ENCODE results near the gene SLC49A4. TPM values are rescaled to one million over a fixed set of nuclear protein-coding genes. Genes with fewer than 3 reads are reported as not detected.

The SLC49A4 gene
- total RNA-seq, 2 experiments from 2014 or later, result 1.4 to 2.2 TPM

DNA sequence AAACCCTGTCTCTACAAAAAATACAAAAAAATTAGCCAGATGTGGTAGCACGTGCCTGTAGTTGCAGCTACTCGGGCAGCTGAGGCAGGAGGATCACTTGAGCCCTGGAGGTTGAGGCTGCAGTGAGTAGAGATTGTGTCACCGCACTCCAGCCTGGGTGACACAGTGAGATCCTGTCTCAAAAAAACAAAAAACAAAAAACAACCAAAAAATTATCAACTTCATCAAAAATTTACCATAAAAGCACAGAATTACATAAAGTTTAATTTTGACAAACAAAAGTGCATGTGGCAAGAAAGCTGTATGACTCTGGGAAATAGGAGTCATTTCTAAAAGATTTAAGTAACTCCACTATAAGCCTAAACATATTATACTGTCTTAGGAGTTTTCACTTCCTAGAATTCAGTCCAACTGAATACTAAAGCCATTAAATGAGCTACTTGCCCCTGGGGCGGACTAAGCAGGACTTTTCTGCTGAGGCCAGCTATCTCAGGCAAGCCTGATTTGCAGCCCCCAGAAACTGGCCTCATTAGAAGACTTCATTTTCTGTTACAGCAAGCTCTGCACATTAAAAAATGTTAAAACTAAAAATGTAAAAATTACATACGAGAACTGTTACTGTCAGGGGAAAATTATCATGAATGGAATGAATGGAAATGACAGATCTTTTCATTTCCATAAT lies 24.2 kb upstream of the SLC49A4 start:
- intact Hi-C loops (cut with DNase I, micrococcal nuclease), result no loop called here
- Mint-ChIP-seq H3K27me3 (no peaks in the 10 kb centered on the region), H3K9me3 (ENCODE audit: low read depth) (no peaks in the 10 kb centered on the region), H3K4me1 (no peaks in the 10 kb centered on the region), H3K36me3 (ENCODE audit: low read depth) (peaks cover 12% of the 10 kb centered on the region), H3K27ac (no peak overlapping the region), H3K4me3 (no peak overlapping the region)
- ChIA-PET POLR2A (interaction anchor here (0.6 kb wide), 1 partner anchor 766 kb away, joined by 3 read pairs; no protein-coding TSS in a partner anchor), CTCF (interaction anchor here (0.6 to 1.9 kb wide), 4 partner anchors 12 to 1341 kb away, joined by 3 to 7 read pairs (median 3); no protein-coding TSS in a partner anchor)
- ATAC-seq (no peak), DNase-seq (no peak)

DNA sequence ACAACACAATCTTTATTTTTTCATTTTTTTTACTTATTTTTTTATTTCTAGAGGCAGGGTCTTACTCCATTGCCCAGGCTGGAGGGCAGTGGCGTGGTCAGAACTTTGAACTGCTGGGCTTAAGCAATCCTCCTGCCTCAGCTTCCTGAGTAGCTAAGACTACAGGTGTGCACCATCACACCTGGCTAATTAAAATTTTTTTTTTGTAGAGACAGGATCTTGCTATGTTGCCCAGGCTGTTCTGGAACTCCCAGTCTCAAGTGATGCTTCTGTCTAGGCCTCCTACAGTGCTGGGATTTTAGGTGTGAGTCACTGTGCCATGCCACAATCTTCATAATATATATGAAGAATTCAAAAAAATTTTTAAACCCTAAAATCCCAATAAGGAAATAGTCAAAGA lies 22.0 kb upstream of the SLC49A4 start:
- ATAC-seq, result no peak
- Mint-ChIP-seq H3K4me1 (no peaks in the 10 kb centered on the region), H3K9me3 (ENCODE audit: low read depth) (no peaks in the 10 kb centered on the region), H3K4me3 (no peak overlapping the region), H3K27me3 (no peaks in the 10 kb centered on the region), H3K27ac (no peak overlapping the region), H3K36me3 (ENCODE audit: low read depth) (peaks cover 11% of the 10 kb centered on the region)
- intact Hi-C loops (cut with DNase I, micrococcal nuclease), result no loop called here
- ChIA-PET CTCF (interaction anchor here (0.8 to 2.8 kb wide), 5 partner anchors 13 to 110 kb away, joined by 3 to 8 read pairs (median 4); no protein-coding TSS in a partner anchor), POLR2A (no interaction called here)
- DNase-seq, result no peak

GRCh38 chr3:122773944-122774509 lies 20.8 kb upstream of the SLC49A4 start:
- DNase-seq (no peak), ATAC-seq (no peak)
- no peak overlapping the region for H3K27ac Mint-ChIP-seq
- no peak overlapping the region for H3K4me3 Mint-ChIP-seq
- no peaks in the 10 kb centered on the region for H3K4me1 Mint-ChIP-seq
- H3K36me3 Mint-ChIP-seq (ENCODE audit: low read depth), result peaks cover 7% of the 10 kb centered on the region
- ChIA-PET CTCF (interaction anchor here (0.8 to 2.8 kb wide), 5 partner anchors 11 to 169 kb away, joined by 3 to 8 read pairs (median 4); no protein-coding TSS in a partner anchor), POLR2A (no interaction called here)
- no peaks in the 10 kb centered on the region for H3K27me3 Mint-ChIP-seq
- intact Hi-C loops (cut with DNase I, micrococcal nuclease), result no loop called here
- no peaks in the 10 kb centered on the region for H3K9me3 Mint-ChIP-seq (ENCODE audit: low read depth)

DNA sequence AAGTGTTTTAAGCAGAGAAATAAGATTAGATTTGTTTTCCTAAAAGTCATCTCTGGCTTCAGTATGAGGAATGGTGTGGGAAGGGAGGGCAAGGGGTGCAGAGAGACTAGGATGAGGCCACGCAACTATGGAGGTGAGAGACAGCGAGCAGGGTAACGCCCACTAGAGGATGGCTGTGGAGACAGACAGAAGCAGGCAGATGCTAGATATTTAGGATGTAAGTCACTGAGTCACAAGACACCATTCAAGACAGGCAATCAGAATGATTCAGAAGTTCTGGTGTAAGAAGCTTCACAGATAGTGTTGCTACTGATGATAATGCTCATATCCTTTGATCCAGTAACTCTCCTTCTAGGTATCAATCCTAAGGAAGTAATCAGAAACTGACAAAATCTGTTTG lies 20.3 kb upstream of the SLC49A4 start:
- Mint-ChIP-seq H3K27me3 (no peaks in the 10 kb centered on the region), H3K4me1 (no peaks in the 10 kb centered on the region), H3K4me3 (no peak overlapping the region), H3K36me3 (ENCODE audit: low read depth) (peaks cover 7% of the 10 kb centered on the region), H3K27ac (no peak overlapping the region), H3K9me3 (ENCODE audit: low read depth) (no peaks in the 10 kb centered on the region)
- peak; percentile 97 for ATAC-seq
- intact Hi-C loops (cut with DNase I, micrococcal nuclease), result no loop called here
- DNase-seq, result peak; percentile 25
- ChIA-PET POLR2A (interaction anchor here (0.6 kb wide), 1 partner anchor 410 kb away, joined by 8 read pairs; no protein-coding TSS in a partner anchor), CTCF (interaction anchor here (1.0 to 2.8 kb wide), 4 partner anchors 10 to 168 kb away, joined by 3 to 8 read pairs (median 4); no protein-coding TSS in a partner anchor)

DNA sequence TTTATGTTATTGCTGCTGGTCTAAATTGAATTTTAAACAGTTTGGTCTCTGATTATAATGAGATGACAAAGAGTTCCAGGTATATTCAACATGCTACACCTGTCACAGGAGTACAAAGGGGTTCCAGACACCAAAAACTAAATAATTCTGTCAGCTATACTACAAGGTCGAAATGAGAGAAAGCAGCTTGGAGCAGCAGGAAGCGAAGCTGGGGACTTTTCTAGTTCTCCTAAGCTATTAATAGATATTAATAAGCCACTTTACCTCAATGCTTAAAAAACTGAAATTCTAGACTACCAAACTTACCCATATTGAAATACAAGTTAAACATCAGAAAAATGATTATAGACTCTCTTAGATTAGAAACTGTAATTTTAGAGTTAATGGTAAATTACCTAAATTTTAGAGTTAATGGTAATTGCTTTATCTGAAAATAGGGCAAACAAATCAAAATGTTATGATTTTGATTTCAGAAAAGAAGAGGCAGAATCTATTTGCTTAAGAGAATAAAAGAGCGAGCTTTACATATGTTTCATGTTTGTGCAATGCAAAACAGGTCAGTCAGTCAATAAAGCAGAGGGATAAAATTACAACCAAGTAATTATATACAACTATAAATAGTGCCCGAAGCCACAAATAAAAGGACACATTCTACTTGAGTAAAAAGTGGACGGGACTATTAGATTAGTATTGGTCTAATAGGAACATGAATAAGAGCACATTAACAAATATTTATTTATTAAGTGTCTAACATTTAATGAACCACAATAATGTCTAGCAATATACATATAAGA lies 18.0 kb upstream of the SLC49A4 start:
- Mint-ChIP-seq H3K4me3 (no peak overlapping the region), H3K9me3 (ENCODE audit: low read depth) (no peaks in the 10 kb centered on the region), H3K4me1 (no peaks in the 10 kb centered on the region), H3K27me3 (no peaks in the 10 kb centered on the region), H3K27ac (no peak overlapping the region), H3K36me3 (ENCODE audit: low read depth) (peaks cover 3% of the 10 kb centered on the region)
- intact Hi-C loops (cut with DNase I, micrococcal nuclease), result no loop called here
- no peak for ATAC-seq
- ChIA-PET CTCF (interaction anchor here (1.0 to 2.2 kb wide), 3 partner anchors 9 to 383 kb away, joined by 4 to 7 read pairs (median 6); no protein-coding TSS in a partner anchor), POLR2A (interaction anchor here (0.6 kb wide), 1 partner anchor 9 kb away, joined by 4 read pairs; no protein-coding TSS in a partner anchor)
- DNase-seq, result no peak

DNA sequence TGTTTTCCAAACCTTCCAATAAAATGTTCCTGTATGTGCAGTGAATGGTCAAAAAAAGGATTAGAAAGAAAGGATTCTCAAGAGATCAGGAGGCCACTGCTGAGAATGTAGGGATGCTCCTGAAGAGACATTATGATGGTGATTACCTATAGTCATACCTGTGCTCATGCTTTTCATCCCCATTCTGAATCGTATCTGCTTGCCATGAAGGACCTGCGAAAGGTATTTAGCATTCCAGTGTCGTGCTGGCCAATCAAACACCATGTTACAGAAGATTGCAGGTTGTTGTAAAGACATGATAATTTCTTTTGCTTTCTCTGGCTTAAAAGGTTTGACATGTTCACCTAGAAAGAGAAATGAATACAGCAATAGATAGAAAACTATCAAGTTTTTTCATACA lies 17.3 kb upstream of the SLC49A4 start:
- Mint-ChIP-seq H3K4me3 (no peak overlapping the region), H3K9me3 (ENCODE audit: low read depth) (no peaks in the 10 kb centered on the region), H3K27ac (no peak overlapping the region), H3K27me3 (no peaks in the 10 kb centered on the region), H3K36me3 (ENCODE audit: low read depth) (peaks cover 3% of the 10 kb centered on the region), H3K4me1 (no peaks in the 10 kb centered on the region)
- CTCF ChIA-PET, result no interaction called here
- ATAC-seq (no peak), DNase-seq (no peak)
- POLR2A ChIA-PET, result no interaction called here
- intact Hi-C loops (cut with DNase I, micrococcal nuclease), result no loop called here

GRCh38 chr3:122782804-122783203 lies 12.1 kb upstream of the SLC49A4 start:
- ChIA-PET CTCF (interaction anchor here (1.0 kb wide), 1 partner anchor 12 kb away, joined by 3 read pairs; no protein-coding TSS in a partner anchor), POLR2A (no interaction called here)
- H3K36me3 Mint-ChIP-seq (ENCODE audit: low read depth), result peaks cover 4% of the 10 kb centered on the region
- no peak overlapping the region for H3K4me3 Mint-ChIP-seq
- no peak overlapping the region for H3K27ac Mint-ChIP-seq
- no peaks in the 10 kb centered on the region for H3K27me3 Mint-ChIP-seq
- DNase-seq (no peak), ATAC-seq (no peak)
- H3K9me3 Mint-ChIP-seq (ENCODE audit: low read depth), result no peaks in the 10 kb centered on the region
- intact Hi-C loops (cut with DNase I, micrococcal nuclease), result no loop called here
- H3K4me1 Mint-ChIP-seq, result peaks cover 8% of the 10 kb centered on the region

- H3K9me3 Mint-ChIP-seq (ENCODE audit: low read depth), result no peaks in the 10 kb centered on the region
- ChIA-PET CTCF (interaction anchor here (0.9 to 1.6 kb wide), 6 partner anchors 9 to 283 kb away, joined by 3 to 5 read pairs (median 4); partner anchors contain the start of genes HSPBAP1 and PDIA5), POLR2A (interaction anchor here (0.5 to 0.6 kb wide), 2 partner anchors 9 to 23 kb away, joined by 3 to 4 read pairs; partner anchors contain the start of gene HSPBAP1)
These were observed 10.4 kb upstream of the SLC49A4 start for GRCh38 chr3:122784436-122784835.

GRCh38 chr3:122785231-122785630 lies 9.6 kb upstream of the SLC49A4 start:
- no peak overlapping the region for H3K4me3 Mint-ChIP-seq
- H3K9me3 Mint-ChIP-seq (ENCODE audit: low read depth), result no peaks in the 10 kb centered on the region
- H3K4me1 Mint-ChIP-seq, result peaks cover 17% of the 10 kb centered on the region
- no peak for ATAC-seq
- no peak overlapping the region for H3K27ac Mint-ChIP-seq
- no peak for DNase-seq
- POLR2A ChIA-PET, result no interaction called here
- H3K27me3 Mint-ChIP-seq, result no peaks in the 10 kb centered on the region
- intact Hi-C loops (cut with DNase I, micrococcal nuclease), result no loop called here
- H3K36me3 Mint-ChIP-seq (ENCODE audit: low read depth), result peaks cover 4% of the 10 kb centered on the region
- CTCF ChIA-PET, result interaction anchor here (1.0 to 1.6 kb wide), 6 partner anchors 8 to 282 kb away, joined by 3 to 5 read pairs (median 4); partner anchors contain the start of genes HSPBAP1 and PDIA5

More at GRCh38 chr3:122784436-122784835, 10.4 kb upstream of the SLC49A4 start:
- H3K36me3 Mint-ChIP-seq (ENCODE audit: low read depth), result peaks cover 4% of the 10 kb centered on the region
- intact Hi-C loops (cut with DNase I, micrococcal nuclease), result no loop called here
- ATAC-seq (no peak), DNase-seq (no peak)
- peaks cover 17% of the 10 kb centered on the region for H3K4me1 Mint-ChIP-seq
- H3K27ac Mint-ChIP-seq, result no peak overlapping the region
- H3K27me3 Mint-ChIP-seq, result no peaks in the 10 kb centered on the region
- H3K4me3 Mint-ChIP-seq, result no peak overlapping the region

DNA sequence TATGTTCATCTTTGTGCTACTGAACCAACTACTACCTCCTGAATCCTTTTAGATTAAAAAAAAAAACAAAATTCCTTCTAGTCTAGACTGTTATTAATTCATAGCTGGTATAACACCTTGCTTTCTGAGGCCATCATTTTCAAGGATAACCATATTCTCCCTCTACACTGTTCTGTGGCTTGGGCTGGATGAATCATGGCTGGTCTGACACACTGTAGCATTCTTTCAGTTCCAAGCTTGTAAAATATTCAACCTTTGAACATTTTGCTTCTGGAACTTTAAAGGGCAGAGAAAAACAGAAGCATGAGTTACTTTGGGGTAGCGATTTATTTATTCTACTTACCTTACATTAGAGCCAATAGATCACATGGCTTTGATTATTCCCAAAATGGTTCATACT lies 8.8 kb upstream of the SLC49A4 start:
- Mint-ChIP-seq H3K36me3 (ENCODE audit: low read depth) (peaks cover 4% of the 10 kb centered on the region), H3K4me1 (peaks cover 17% of the 10 kb centered on the region), H3K4me3 (no peak overlapping the region), H3K27ac (no peak overlapping the region), H3K27me3 (no peaks in the 10 kb centered on the region), H3K9me3 (ENCODE audit: low read depth) (no peaks in the 10 kb centered on the region)
- DNase-seq (peak; percentile 25), ATAC-seq (peak; percentile 81)
- ChIA-PET POLR2A (interaction anchor here (0.6 kb wide), 1 partner anchor 10 kb away, joined by 4 read pairs; no protein-coding TSS in a partner anchor), CTCF (interaction anchor here (0.6 to 1.3 kb wide), 5 partner anchors 10 to 1215 kb away, joined by 3 to 7 read pairs (median 3); no protein-coding TSS in a partner anchor)
- intact Hi-C loops (cut with DNase I, micrococcal nuclease), result no loop called here

GRCh38 chr3:122787872-122788271 lies 7.0 kb upstream of the SLC49A4 start:
- H3K27me3 Mint-ChIP-seq, result no peaks in the 10 kb centered on the region
- intact Hi-C loops (cut with DNase I, micrococcal nuclease), result no loop called here
- peaks cover 4% of the 10 kb centered on the region for H3K36me3 Mint-ChIP-seq (ENCODE audit: low read depth)
- ATAC-seq (no peak), DNase-seq (no peak)
- CTCF ChIA-PET, result no interaction called here
- no peaks in the 10 kb centered on the region for H3K9me3 Mint-ChIP-seq (ENCODE audit: low read depth)
- POLR2A ChIA-PET, result no interaction called here
- H3K4me3 Mint-ChIP-seq, result no peak overlapping the region
- H3K4me1 Mint-ChIP-seq, result peaks cover 20% of the 10 kb centered on the region
- no peak overlapping the region for H3K27ac Mint-ChIP-seq
